ENCODE results near the gene STEAP4. TPM values are rescaled to one million over a fixed set of nuclear protein-coding genes. Genes with fewer than 3 reads are reported as not detected.

Gene STEAP4
- total RNA-seq, 1 donor from 2014 or later, result 0.39 TPM

DNA sequence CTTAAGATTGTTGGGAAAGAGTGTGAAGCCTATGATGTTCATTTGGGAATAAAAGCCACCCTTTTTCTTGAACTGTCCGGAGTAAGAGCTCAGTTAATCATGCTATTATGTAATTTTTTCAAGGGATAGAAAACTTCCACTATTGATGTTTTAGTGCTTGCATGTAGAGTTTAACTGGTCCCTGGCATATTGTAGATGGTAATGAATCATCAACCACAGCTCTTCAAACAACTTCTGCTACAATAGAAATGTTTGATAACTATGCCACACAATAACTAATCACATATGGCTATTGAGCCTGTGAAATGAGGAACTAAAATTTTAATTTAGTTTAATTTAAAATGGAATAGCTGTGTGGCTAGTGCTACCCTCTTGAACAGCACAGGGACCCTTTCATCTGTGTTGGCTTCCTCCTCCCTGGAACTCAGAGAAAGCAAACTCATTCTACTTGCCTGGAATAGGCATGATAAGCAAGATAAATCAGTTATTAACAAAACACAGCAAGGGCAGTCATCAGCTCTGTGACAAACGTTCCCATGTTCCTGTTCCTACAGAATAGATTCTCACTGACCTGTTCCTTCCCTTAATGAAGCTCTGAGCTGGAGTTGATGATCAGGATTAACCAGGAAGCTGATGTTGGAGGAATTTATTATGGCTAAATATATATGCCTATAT, 82.0 kb downstream of the STEAP4 start:
- Mint-ChIP-seq H3K4me1 (ENCODE audit: low read depth) (peaks cover 17% of the 10 kb centered on the region), H3K36me3 (ENCODE audit: low read depth) (no peaks in the 10 kb centered on the region), H3K27ac (no peak overlapping the region), H3K9me3 (peaks cover 5% of the 10 kb centered on the region), H3K4me3 (ENCODE audit: low read depth) (no peak overlapping the region), H3K27me3 (ENCODE audit: low read depth) (peaks cover 5% of the 10 kb centered on the region)
- intact Hi-C loops (cut with micrococcal nuclease), result loop anchor here (5.0 kb wide), 1 partner anchor 113 kb away; no protein-coding TSS in a partner anchor
- DNase-seq (ENCODE audit: low spot score), result no peak

DNA sequence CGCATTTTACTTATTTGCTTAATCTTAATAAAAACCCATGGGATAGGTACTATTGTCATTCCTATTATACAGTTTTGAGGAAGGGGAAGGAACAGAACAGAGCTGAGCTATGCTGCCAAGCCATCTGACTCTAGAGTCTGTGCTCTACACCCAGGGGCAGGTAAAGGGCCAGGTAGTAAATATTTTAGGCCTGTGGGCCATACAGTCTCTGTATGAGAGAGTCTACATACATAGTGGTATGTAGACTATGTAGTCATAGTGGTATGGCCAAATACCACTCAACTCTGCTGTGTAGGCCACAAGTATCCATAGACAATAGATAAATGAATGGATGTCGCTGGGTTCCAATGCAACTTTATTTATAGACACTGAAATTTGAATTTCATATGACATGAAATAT, 83.4 kb downstream of the STEAP4 start:
- Mint-ChIP-seq H3K4me1 (ENCODE audit: low read depth) (peaks cover 18% of the 10 kb centered on the region), H3K27ac (no peak overlapping the region), H3K27me3 (ENCODE audit: low read depth) (peaks cover 3% of the 10 kb centered on the region), H3K9me3 (peaks cover 1% of the 10 kb centered on the region), H3K36me3 (ENCODE audit: low read depth) (peaks cover 7% of the 10 kb centered on the region), H3K4me3 (ENCODE audit: low read depth) (no peak overlapping the region)
- DNase-seq (ENCODE audit: low spot score), result no peak
- intact Hi-C loops (cut with micrococcal nuclease), result loop anchor here (5.0 kb wide), 1 partner anchor 114 kb away; no protein-coding TSS in a partner anchor

Other genes with a start within 250 kb of the STEAP4 start
- gene SRI, start 86.9 kb downstream of the STEAP4 start, total RNA-seq, result 264 and 271 TPM in 2 replicates

Measured in activated T-helper 2 cell treated with anti-CD3 and anti-CD28 coated beads, Interferon-gamma antibody, Interleukin-2, Interleukin-4, amounts not matched to agents 10 μg/mL and 5 μg/mL and 100 μg/mL, durations not matched to agents 14 hours and 24 hours and 36 hours (primary cell).